ENCODE results near the gene BRIP1. TPM values are rescaled to one million over a fixed set of nuclear protein-coding genes. Genes with fewer than 3 reads are reported as not detected.

The BRIP1 gene
- total and polyA plus RNA-seq, 10 of the 15 experiments (the other 5 are each of a cell fraction or from before 2014, with no cell fraction given), result 4.0 to 24.2 (median 12.8) TPM

DNA sequence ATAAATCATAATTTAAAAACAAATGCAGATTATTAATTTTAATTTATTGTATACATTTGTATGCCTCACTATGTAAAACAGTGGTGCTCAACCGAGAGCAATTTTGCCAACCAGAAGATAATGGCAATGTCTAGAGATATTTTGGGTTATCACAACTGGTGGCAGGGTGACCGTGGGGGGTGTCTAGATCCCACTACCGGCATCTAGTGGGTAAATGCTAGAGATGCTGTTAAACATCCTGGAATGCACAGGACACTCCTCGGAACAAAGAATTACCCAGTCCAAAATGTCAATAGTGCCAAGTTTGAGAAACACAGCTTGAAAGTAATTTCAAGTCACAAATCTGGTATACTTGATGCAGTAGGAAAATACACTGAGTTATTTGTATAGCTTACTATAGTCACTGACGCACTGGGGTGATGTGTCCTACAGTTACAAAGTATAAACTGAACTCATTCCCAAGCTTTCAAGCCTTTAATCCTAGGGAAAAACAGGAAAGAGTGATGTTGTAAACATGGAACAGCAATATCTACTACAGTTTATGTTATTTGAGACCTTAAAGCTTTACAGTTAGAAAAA, 133.5 kb downstream of the BRIP1 start:
- no peak for ATAC-seq
- Histone ChIP-seq H3K9me3 (replicated peaks; ENCODE audit: control insufficient read depth, insufficient read depth, low read length) (no peaks in the 10 kb centered on the region), H2AFZ (ENCODE audit: control insufficient read depth, low read depth, low read length) (no peak overlapping the region), H3K4me2 (ENCODE audit: control insufficient read depth, insufficient read depth) (no peak overlapping the region), H3K79me2 (ENCODE audit: control insufficient read depth, insufficient read depth, low read length) (no peaks in the 10 kb centered on the region), H3K9ac (ENCODE audit: control insufficient read depth, insufficient read depth, low read length) (no peak overlapping the region), H3K27ac (ENCODE audit: control insufficient read depth, insufficient read depth) (no peak overlapping the region), H4K20me1 (ENCODE audit: control insufficient read depth, insufficient read depth) (no peaks in the 10 kb centered on the region), H3K36me3 (ENCODE audit: control insufficient read depth in 2 of 2, insufficient read depth in 2 of 2, low read length in 1 of 2) (no peaks in the 10 kb centered on the region), H3K4me1 (ENCODE audit: control insufficient read depth, insufficient read depth, low read length) (no peaks in the 10 kb centered on the region), H3K4me3 (no peak overlapping the region), H3K27me3 (replicated peaks in 1 of 2; ENCODE audit: control insufficient read depth in 2 of 2, insufficient read depth in 2 of 2, low read length in 1 of 2) (no peaks in the 10 kb centered on the region)
- CTCF ChIA-PET, result interaction anchor here (1.1 to 2.0 kb wide), 7 partner anchors 11 to 107 kb away, joined by 3 to 7 read pairs (median 3); no protein-coding TSS in a partner anchor
- RAD21 ChIA-PET (ENCODE audit: unreplicated experiment), result interaction anchor here (1.1 to 1.2 kb wide), 2 partner anchors 107 to 380 kb away, joined by 4 to 7 read pairs; no protein-coding TSS in a partner anchor
- DNase-seq (ENCODE audit: low read depth, low spot score), result no peak
- POLR2A ChIA-PET, result interaction anchor here (1.2 kb wide), 1 partner anchor 76 kb away, joined by 3 read pairs; no protein-coding TSS in a partner anchor
- WGBS (ENCODE audit: insufficient coverage, insufficient replicate concordance, low lambda C conversion rate, missing lambda C conversion rate), result 99% methylated on average over 5 of the region's 5 CpGs
- TF ChIP-seq TCF7 (IDR thresholded peaks at IDR 0.05; ENCODE audit: borderline replicate concordance), result no peak
- TF ChIP-seq NFXL1 (IDR thresholded peaks at IDR 0.05; ENCODE audit: borderline replicate concordance), result peak; percentile 10; the same call in 1 of the 2 replicates
- TF ChIP-seq KLF5 (IDR thresholded peaks at IDR 0.05; ENCODE audit: partially characterized antibody), result no peak
- TF ChIP-seq ZNF384 (IDR thresholded peaks at IDR 0.05; ENCODE audit: borderline replicate concordance, low read depth, low read length), result no peak
- TF ChIP-seq EP300 (IDR thresholded peaks at IDR 0.05; ENCODE audit: borderline replicate concordance in 1 of 2, control insufficient read depth in 1 of 2, low read depth in 2 of 2, low read length in 2 of 2), result no peak
- TF ChIP-seq, protein P1, sequence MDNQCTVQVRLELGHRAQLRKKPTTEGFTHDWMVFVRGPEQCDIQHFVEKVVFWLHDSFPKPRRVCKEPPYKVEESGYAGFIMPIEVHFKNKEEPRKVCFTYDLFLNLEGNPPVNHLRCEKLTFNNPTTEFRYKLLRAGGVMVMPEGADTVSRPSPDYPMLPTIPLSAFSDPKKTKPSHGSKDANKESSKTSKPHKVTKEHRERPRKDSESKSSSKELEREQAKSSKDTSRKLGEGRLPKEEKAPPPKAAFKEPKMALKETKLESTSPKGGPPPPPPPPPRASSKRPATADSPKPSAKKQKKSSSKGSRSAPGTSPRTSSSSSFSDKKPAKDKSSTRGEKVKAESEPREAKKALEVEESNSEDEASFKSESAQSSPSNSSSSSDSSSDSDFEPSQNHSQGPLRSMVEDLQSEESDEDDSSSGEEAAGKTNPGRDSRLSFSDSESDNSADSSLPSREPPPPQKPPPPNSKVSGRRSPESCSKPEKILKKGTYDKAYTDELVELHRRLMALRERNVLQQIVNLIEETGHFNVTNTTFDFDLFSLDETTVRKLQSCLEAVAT (IDR thresholded peaks at IDR 0.05), result no peak
- no peak for TF ChIP-seq PML (IDR thresholded peaks at IDR 0.05; ENCODE audit: low read length)
- TF ChIP-seq BCL11A (IDR thresholded peaks at IDR 0.05; ENCODE audit: low read depth, low read length), result no peak
- peak in 1 of 2 experiments; percentile 22; a peak in 1 of 4 replicates for TF ChIP-seq ETV6 (conservative IDR thresholded peaks at IDR 0.05 in 1 of 2, IDR thresholded peaks at IDR 0.05 in 1 of 2; ENCODE audit: borderline replicate concordance in 1 of 2, low read depth in 1 of 2)
- no peak for TF ChIP-seq CREM (IDR thresholded peaks at IDR 0.05; ENCODE audit: low read depth)
- TF ChIP-seq, protein P2, sequence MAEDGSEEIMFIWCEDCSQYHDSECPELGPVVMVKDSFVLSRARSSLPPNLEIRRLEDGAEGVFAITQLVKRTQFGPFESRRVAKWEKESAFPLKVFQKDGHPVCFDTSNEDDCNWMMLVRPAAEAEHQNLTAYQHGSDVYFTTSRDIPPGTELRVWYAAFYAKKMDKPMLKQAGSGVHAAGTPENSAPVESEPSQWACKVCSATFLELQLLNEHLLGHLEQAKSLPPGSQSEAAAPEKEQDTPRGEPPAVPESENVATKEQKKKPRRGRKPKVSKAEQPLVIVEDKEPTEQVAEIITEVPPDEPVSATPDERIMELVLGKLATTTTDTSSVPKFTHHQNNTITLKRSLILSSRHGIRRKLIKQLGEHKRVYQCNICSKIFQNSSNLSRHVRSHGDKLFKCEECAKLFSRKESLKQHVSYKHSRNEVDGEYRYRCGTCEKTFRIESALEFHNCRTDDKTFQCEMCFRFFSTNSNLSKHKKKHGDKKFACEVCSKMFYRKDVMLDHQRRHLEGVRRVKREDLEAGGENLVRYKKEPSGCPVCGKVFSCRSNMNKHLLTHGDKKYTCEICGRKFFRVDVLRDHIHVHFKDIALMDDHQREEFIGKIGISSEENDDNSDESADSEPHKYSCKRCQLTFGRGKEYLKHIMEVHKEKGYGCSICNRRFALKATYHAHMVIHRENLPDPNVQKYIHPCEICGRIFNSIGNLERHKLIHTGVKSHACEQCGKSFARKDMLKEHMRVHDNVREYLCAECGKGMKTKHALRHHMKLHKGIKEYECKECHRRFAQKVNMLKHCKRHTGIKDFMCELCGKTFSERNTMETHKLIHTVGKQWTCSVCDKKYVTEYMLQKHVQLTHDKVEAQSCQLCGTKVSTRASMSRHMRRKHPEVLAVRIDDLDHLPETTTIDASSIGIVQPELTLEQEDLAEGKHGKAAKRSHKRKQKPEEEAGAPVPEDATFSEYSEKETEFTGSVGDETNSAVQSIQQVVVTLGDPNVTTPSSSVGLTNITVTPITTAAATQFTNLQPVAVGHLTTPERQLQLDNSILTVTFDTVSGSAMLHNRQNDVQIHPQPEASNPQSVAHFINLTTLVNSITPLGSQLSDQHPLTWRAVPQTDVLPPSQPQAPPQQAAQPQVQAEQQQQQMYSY (CRISPR knock-in tag; IDR thresholded peaks at IDR 0.05), result no peak
- TF ChIP-seq, protein P3, sequence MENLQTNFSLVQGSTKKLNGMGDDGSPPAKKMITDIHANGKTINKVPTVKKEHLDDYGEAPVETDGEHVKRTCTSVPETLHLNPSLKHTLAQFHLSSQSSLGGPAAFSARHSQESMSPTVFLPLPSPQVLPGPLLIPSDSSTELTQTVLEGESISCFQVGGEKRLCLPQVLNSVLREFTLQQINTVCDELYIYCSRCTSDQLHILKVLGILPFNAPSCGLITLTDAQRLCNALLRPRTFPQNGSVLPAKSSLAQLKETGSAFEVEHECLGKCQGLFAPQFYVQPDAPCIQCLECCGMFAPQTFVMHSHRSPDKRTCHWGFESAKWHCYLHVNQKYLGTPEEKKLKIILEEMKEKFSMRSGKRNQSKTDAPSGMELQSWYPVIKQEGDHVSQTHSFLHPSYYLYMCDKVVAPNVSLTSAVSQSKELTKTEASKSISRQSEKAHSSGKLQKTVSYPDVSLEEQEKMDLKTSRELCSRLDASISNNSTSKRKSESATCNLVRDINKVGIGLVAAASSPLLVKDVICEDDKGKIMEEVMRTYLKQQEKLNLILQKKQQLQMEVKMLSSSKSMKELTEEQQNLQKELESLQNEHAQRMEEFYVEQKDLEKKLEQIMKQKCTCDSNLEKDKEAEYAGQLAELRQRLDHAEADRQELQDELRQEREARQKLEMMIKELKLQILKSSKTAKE (IDR thresholded peaks at IDR 0.05; ENCODE audit: low read depth, poor library complexity, severe bottlenecking), result no peak
- TF ChIP-seq IRF4 (IDR thresholded peaks at IDR 0.05; ENCODE audit: low read depth, low read length), result no peak
- no peak for TF ChIP-seq HDAC2 (IDR thresholded peaks at IDR 0.05)
- no TSS peak for BruUV-seq (replicated peaks)
- intact Hi-C loops (cut with micrococcal nuclease; ENCODE audit: unreplicated experiment) (no loop called here), in situ Hi-C loops (cut with MboI) (no loop called here)
- SMC1A ChIA-PET (ENCODE audit: uncharacterized antibody, unreplicated experiment), result interaction anchor here (0.8 to 1.9 kb wide), 10 partner anchors 16 to 294 kb away, joined by 3 to 10 read pairs (median 4); partner anchors contain the start of gene BRIP1
- FAIRE-seq, result no peak
